Ishikawa (cell line): ENCODE results near the gene KIF3A.

ENCODE experiments used
- CEBPB ChIP-seq: IDR thresholded peaks from 2 replicates; pipeline ENCODE4 v1.6.1; 2012
- CREB1 ChIP-seq: IDR thresholded peaks from 2 replicates; pipeline ENCODE4 v1.6.1; 2012; ENCODE audit warnings: low read depth
- EGR1 ChIP-seq: IDR thresholded peaks from 2 replicates; pipeline ENCODE4 v1.6.1; 2012
- EP300 ChIP-seq: IDR thresholded peaks from 2 replicates; pipeline ENCODE4 v1.6.1; 2012; ENCODE audit warnings: borderline replicate concordance
- FOXM1 ChIP-seq: IDR thresholded peaks from 2 replicates; pipeline ENCODE4 v1.6.1; 2012; ENCODE audit warnings: low read depth, borderline replicate concordance
- NFIC ChIP-seq: IDR thresholded peaks from 2 replicates; pipeline ENCODE4 v1.6.1; 2012
- RAD21 ChIP-seq: IDR thresholded peaks from 2 replicates; pipeline ENCODE4 v1.6.1; 2012; ENCODE audit warnings: low read depth
- TAF1 ChIP-seq: IDR thresholded peaks from 2 replicates; pipeline ENCODE4 v1.6.1; 2012; ENCODE audit warnings: low read depth, mild to moderate bottlenecking
- TCF12 ChIP-seq: IDR thresholded peaks from 2 replicates; pipeline ENCODE4 v1.6.1; 2012; ENCODE audit warnings: low read depth
- TEAD4 ChIP-seq: IDR thresholded peaks from 2 replicates; pipeline ENCODE4 v1.6.1; 2012
- YY1 ChIP-seq: IDR thresholded peaks from 2 replicates; pipeline ENCODE4 v1.6.1; 2012; ENCODE audit warnings: low read depth
- ZBTB7A ChIP-seq: IDR thresholded peaks from 2 replicates; pipeline ENCODE4 v1.6.1; 2012; ENCODE audit warnings: low read depth
- TF ChIP-seq, protein P1 (sequence below): IDR thresholded peaks from 2 replicates; pipeline ENCODE4 v1.6.1; 2012
- TF ChIP-seq, protein P2 (sequence below): IDR thresholded peaks from 2 replicates; pipeline ENCODE4 v1.6.1; 2012; ENCODE audit warnings: low read depth, mild to moderate bottlenecking
- TF ChIP-seq, protein P3 (sequence below): IDR thresholded peaks from 2 replicates; pipeline ENCODE4 v1.6.1; 2012

The KIF3A gene

DNA sequence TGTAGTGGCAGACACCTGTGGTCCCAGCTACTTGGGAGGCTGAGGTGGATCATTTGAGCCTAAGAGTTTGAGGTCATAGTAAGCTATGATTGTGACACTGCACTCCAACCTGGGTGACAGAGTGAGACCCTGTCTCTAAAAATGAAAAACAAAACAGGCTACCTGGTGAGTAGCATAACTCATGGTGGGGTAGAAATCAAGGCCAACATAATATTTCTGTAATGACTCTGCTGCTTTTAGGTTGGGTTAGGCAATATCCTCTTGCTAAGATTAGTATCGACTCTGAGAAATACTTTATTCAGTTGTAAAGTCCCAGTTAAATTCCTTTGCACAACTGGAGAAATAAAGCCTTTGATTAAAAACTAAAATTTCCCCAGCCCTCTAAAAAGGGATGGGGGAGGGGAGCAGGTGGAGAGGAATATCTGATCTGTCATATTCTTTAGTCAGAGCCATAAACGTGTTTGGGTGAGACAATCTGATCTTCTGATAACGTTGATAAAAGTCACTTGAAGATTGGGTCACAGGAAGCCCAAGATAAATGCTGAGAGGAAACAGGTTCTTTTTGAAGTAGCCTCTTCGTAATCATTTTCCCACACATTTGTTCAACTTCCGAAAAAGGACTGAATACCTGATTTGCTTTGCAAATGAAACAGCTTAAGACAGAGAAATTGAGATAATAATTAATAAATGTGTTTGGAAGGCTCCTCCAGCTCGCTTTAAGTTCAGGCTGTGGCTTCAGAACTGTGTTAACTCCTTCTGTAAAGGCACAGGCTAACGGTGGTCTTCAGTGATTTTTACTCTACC, 48.6 kb downstream of the KIF3A start:
- TF ChIP-seq, protein P1, sequence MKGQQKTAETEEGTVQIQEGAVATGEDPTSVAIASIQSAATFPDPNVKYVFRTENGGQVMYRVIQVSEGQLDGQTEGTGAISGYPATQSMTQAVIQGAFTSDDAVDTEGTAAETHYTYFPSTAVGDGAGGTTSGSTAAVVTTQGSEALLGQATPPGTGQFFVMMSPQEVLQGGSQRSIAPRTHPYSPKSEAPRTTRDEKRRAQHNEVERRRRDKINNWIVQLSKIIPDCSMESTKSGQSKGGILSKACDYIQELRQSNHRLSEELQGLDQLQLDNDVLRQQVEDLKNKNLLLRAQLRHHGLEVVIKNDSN: no peak
- TF ChIP-seq CEBPB (no peak), EGR1 (no peak), TCF12 (no peak), TAF1 (no peak), ZBTB7A (no peak), EP300 (no peak), YY1 (no peak), FOXM1 (no peak), TEAD4 (no peak), RAD21 (no peak), CREB1 (no peak), NFIC (no peak)
- TF ChIP-seq, protein P2, sequence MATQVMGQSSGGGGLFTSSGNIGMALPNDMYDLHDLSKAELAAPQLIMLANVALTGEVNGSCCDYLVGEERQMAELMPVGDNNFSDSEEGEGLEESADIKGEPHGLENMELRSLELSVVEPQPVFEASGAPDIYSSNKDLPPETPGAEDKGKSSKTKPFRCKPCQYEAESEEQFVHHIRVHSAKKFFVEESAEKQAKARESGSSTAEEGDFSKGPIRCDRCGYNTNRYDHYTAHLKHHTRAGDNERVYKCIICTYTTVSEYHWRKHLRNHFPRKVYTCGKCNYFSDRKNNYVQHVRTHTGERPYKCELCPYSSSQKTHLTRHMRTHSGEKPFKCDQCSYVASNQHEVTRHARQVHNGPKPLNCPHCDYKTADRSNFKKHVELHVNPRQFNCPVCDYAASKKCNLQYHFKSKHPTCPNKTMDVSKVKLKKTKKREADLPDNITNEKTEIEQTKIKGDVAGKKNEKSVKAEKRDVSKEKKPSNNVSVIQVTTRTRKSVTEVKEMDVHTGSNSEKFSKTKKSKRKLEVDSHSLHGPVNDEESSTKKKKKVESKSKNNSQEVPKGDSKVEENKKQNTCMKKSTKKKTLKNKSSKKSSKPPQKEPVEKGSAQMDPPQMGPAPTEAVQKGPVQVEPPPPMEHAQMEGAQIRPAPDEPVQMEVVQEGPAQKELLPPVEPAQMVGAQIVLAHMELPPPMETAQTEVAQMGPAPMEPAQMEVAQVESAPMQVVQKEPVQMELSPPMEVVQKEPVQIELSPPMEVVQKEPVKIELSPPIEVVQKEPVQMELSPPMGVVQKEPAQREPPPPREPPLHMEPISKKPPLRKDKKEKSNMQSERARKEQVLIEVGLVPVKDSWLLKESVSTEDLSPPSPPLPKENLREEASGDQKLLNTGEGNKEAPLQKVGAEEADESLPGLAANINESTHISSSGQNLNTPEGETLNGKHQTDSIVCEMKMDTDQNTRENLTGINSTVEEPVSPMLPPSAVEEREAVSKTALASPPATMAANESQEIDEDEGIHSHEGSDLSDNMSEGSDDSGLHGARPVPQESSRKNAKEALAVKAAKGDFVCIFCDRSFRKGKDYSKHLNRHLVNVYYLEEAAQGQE: no peak
- TF ChIP-seq, protein P3, sequence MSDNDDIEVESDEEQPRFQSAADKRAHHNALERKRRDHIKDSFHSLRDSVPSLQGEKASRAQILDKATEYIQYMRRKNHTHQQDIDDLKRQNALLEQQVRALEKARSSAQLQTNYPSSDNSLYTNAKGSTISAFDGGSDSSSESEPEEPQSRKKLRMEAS: no peak

DNA sequence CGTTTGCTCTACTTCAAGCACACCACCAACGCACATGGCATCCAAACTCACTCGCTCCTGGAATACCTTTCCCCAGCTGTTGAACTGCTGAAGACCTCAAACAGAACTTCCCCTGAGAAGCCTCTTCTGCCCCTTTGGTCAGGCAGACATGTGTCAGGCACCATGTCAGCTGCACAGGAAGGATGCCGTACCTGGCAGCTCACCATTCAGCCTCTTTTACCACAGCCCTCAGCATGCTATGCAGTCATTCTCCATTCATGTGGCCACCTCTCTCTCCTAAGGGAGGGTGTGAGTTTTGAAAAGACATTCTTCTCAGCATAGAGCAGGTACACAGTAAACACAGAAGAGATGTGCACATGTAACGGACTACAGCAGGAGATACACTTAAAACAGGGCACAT, 49.4 kb downstream of the KIF3A start:
- TF ChIP-seq TCF12 (no peak), FOXM1 (no peak), EP300 (no peak), ZBTB7A (no peak), CREB1 (no peak), YY1 (no peak), EGR1 (no peak), NFIC (no peak), TAF1 (no peak), RAD21 (no peak)
- TF ChIP-seq, protein P1: no peak
- TF ChIP-seq, protein P3: no peak

DNA sequence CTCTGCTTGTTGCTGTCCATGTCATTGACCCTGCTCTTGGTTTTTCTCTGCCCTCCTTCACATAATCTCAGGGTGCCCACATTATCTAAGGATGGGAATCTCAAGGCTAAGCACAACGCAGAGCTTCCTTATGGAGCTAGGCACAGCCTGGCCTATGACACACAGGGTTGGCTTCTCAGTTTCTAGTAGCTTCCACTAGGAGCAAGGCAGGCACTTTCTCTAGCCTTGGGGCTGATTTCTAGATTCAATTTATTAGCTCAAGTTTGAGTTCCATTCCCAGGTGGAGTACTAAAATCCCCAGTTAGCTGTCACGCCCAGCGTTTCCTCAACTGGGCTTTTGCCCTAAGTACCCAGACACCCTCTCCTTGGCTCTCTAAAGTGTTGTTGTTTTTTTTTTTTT, 51.2 kb downstream of the KIF3A start:
- TF ChIP-seq, protein P3: no peak
- TF ChIP-seq, protein P1: no peak
- TF ChIP-seq CEBPB (no peak), YY1 (no peak), CREB1 (no peak), TAF1 (no peak), FOXM1 (no peak), EP300 (no peak), NFIC (no peak), TEAD4 (no peak), ZBTB7A (no peak), EGR1 (no peak), TCF12 (no peak), RAD21 (no peak)
- TF ChIP-seq, protein P2: no peak

DNA sequence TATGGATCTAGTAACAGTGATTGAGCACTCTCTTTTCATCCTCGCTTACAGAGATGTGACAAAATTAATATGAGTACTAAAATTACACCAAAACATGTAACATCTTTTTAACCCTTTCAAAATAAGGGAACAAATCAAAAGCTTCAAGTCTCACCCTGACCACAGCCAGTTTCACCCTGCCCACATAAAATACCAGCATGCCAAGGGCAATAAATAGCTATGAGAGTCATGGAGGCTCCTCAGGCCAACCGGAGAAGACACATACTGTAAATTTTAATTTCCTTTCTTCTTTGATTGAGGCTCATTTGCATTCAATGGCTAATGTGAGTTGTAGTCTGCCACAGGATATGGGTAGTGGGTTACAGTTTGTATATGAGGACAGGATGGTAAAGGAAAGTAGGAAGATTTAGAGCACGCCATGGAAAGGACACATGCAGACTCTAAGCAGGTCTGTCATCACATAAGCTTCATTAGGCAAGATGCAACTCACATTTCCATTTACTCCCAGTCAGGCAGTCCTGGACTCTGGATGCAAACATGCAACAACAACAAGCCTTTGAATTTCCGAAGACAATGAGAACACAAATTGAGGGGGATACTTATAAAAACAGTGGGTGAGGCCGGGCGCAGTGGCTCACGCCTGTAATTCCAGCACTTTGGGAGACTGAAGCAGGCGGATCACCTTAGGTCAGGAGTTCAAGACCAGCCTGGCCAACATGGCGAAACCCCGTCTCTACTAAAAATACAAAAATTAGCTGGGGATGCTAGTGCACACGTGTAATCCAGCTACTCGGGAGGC, 52.2 kb downstream of the KIF3A start:
- TF ChIP-seq ZBTB7A: no peak
- no peak for TF ChIP-seq YY1
- no peak for TF ChIP-seq TEAD4
- TF ChIP-seq CREB1: no peak
- no peak for TF ChIP-seq TAF1
- TF ChIP-seq EP300: no peak
- TF ChIP-seq FOXM1: no peak
- no peak for TF ChIP-seq CEBPB
- TF ChIP-seq RAD21: no peak
- TF ChIP-seq, protein P1: no peak
- TF ChIP-seq, protein P3: no peak
